Hypothalamus (tissue), 51 donors: ENCODE results near the gene OSBPL1A.

ENCODE experiments used
- DNase-seq, 51 donors: peaks; one replicate each; lab custom pipeline; 2025; lab: John Stamatoyannopoulos, UW

The OSBPL1A gene

GRCh38 chr18:24344509-24344908 is 53.1 kb downstream of the OSBPL1A start:
- no peak for DNase-seq

- DNase-seq = no peak
Observed at GRCh38 chr18:24342347-24342746, 55.3 kb downstream of the OSBPL1A start.

- DNase-seq = no peak
Observed at GRCh38 chr18:24341361-24341760, 56.3 kb downstream of the OSBPL1A start.

DNA sequence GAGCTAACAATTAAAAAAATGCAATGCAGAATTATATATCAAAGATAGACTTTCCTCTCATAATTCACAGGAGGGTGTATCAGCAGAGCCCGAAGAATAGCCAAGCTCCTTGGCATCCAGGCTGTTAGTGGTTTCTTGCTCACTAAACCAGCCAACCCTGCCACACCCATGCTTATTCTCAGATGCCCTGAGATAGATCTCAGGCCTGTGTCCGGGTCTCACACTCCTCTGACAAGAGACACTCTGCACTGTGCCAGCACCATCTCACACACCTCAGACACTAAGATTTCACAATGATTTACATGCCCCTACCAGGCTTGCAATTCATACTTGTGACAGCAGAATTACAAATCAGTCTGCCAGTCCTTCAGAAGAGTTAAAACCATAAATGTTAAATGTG is 64.5 kb downstream of the OSBPL1A start:
- no peak for DNase-seq

DNA sequence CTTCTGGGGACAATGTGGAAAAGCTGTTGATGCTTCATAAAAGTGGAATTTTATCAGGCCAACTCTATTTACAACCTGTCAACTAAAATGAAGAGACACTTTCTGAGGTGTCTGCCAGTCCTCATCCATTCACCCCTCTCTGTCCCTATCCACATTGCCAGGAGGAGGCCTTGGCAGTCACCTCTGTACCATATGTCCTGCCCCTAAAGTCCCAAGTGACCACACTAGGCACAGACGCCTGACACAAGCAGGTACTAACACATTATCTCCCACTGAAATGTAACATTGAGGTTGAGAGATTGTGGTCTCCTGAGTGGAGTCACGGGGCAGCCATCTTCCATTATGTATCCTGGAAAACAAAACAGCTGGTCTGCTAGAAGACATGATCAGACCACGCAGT is 71.4 kb downstream of the OSBPL1A start:
- no peak for DNase-seq

GRCh38 chr18:24322584-24323136 is 75.0 kb downstream of the OSBPL1A start:
- no peak for DNase-seq

- DNase-seq = no peak
Observed at GRCh38 chr18:24321071-24321470, 76.6 kb downstream of the OSBPL1A start.

GRCh38 chr18:24319757-24320156 is 77.9 kb downstream of the OSBPL1A start:
- no peak for DNase-seq

- DNase-seq = no peak
Observed at GRCh38 chr18:24317370-24317769, 80.3 kb downstream of the OSBPL1A start.

- DNase-seq = no peak
Observed at GRCh38 chr18:24315170-24315569, 82.5 kb downstream of the OSBPL1A start.

DNA sequence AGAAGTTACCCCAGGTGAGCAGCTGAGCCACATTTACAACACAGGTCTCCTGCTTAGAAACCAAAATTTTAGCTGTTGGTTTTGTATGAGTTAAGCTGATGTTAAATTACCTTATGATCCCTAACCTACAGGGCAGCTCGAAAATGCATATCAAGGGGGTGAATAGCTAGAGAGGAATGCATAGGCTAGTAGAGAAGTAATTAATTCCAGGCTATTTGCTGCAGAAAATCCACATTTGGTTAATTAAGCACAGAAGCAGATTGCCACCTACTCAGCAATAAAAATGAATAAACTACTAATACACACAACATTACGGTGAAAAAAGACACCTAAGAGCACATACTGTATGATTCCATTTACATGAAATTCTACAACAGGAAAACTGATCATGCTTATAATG is 91.4 kb downstream of the OSBPL1A start:
- DNase-seq = no peak

DNA sequence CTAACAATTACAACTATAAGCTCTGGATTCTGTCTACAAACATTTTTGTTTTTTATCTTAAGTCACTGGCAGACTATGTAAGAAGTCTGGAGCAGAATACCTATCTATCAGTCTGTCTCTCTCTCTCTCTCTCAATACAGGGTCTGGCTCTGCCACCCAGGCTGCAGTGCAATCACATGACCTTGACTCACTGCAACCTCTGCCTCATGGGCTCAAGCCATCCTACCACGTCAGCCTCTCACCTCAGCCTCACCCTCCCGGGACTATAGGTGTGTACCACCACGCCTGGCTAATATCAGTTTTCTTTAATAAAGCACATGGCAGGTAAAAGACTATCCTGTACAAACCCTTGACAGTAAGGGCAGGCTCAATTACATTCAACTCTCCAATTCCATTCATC is 96.9 kb downstream of the OSBPL1A start:
- DNase-seq = no peak

DNA sequence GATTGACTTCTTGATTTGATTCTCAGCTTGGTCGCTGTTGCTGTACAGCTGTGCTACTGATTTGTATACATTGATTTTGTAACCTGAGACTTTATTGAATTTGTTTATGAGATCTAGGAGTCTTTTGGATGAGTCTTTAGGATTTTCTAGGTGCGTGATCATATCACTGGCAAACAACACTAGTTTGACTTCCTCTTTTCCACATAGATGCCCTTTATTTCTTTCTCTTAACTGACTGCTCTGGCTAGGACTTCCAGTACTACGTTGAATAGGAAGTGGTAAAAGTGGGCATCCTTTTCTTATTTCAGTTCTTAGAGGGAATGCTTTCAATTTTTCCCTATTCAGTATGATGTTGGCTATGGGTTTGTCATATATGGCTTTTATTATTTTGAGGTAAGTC is 101.3 kb downstream of the OSBPL1A start:
- DNase-seq = no peak

GRCh38 chr18:24293254-24293653 is 104.4 kb downstream of the OSBPL1A start:
- DNase-seq = no peak

- no peak for DNase-seq
Observed at GRCh38 chr18:24278591-24278990, 119.0 kb downstream of the OSBPL1A start.

GRCh38 chr18:24277516-24278195 is 120.0 kb downstream of the OSBPL1A start:
- DNase-seq = no peak

DNA sequence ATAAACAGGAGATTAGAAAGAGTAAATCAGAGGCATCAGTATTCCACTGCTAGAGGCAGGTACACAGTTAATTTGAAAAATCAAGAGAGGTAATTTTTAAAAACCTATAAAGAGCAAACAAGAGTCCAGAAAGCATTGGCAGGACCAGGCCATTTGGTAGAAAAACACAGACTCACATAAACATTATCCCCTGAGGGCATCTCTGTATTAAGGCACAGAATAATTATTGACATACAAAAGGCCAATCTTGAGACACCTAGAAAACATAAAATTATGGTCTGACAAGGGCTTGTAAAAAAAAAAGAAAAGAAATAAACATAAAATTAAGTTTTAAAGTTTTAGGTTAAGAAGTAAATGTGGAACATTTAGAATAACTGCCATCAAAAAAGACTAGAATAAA is 120.6 kb downstream of the OSBPL1A start:
- no peak for DNase-seq

DNA sequence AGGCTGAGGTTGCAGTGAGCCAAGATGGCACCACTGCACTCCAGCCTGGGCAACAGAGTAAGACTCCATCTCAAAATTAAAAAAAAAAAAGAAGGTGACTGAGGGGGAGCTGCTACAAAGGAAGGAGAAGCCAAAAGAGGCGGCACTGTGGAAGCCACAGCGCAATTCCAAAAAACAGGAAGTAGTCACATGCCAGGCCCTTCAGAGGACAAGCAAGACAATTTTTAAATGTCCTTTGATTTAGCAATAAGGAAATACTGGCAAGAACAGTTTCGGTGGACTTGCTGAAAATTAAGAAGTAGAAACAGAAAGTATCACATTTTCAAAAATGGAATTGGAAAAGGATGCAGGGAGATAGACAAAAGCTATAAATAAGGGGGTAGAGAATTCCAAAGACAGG is 122.8 kb downstream of the OSBPL1A start:
- no peak for DNase-seq

GRCh38 chr18:24273596-24273995 is 124.0 kb downstream of the OSBPL1A start:
- no peak for DNase-seq

DNA sequence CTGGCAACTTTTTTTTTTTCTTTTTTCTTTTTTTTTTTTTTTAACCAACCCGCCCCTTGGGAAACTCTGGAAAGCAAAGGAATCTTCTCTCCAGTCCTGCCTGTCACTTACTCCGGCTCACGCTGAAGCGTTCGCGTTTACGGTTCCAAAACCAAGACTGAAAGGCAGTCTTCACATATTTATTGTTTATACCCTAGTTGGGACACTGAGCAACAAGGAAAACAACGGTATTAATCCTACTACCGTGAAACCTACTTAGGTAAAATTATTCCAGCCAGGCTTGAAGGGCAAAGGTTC is 125.4 kb downstream of the OSBPL1A start:
- no peak for DNase-seq

DNA sequence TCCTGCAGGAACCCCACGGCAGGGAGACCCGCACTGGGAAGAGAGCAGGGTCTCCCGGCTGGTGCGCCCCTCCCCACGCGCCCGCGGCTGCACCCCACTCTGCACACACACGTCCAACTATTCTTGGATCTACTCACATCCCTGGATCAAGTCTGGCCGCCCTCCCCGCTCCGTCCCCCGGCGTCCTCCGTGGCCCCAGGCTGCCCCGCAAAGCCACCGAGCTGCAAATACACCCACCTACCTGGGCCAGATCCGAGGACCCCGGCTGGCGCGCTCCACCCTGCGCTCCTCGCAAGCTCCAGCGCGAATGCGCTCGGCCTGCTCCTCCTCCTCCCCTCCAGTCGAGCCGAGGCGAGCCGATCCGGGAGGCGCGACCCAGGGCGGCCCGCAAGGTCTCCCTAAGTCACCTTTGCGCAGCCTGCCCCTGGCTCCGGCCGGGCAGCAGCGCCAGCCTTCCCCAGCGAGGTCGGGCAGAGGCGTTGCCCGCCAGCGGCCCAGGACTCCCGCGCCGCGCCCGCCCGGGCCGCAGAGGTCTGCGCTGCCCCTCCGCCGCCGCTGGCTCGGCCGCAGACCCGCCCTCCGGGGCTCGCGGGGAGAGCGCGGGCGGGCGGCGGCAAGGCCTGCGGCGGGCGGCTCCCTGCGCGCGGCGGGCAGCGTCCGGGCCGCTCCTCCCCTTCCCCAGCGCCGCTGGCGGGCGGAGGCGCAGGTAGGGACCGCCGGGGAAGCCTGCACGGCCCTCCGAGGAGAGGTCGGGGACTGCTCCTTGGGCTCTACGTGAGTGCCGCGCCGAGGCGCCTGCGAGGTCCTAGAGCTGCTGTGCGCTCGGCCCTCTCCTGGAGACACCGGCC is 126.0 kb downstream of the OSBPL1A start:
- peak in 49 of 51 donors; percentile 17 to 91 (median 60) for DNase-seq

DNA sequence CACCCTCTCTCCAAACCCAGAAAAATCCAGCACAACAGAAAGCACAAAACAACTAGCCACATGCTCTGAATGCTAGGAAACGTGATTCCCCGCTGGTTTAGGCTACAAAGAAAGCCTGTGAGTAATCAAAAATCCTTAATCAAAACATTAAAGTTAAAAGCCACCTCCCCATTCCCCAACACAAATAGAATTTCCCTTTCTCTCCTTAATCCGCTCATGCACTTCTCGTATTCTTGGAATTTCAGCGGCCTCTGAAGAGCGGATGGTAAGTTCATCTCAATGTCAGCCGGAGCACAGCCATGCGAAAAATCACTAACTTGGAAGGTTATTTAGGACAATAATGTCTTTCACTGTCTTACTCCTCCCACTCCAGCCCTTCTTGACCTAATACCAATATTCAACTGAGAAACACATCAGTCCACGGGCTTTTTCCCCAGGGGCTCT is 126.7 kb downstream of the OSBPL1A start:
- DNase-seq = peak in 9 of 51 donors; percentile 44 to 91 (median 58)
